GM12873 (cell line): ENCODE measurements around the gene ATP6V1G2.

Experiments used
- TF ChIP-seq, protein P1 (sequence below): IDR thresholded peaks from 2 replicates; pipeline ENCODE4 v1.5.1; 2012; ENCODE audit warnings: low read depth, mild to moderate bottlenecking, moderate library complexity, low read length, control low read depth; ENCODE audit not compliant: insufficient read depth; ENCODE audit errors: missing control alignments

The ATP6V1G2 gene

GRCh38 chr6:31541658-31542521, 4.5 kb downstream of the ATP6V1G2 start, which contains the start of gene DDX39B:
TSS of gene DDX39B (minus strand) at chr6:31542003. CDS start at chr6:31540532, 1,471 bp downstream.
- TF ChIP-seq, protein P1, sequence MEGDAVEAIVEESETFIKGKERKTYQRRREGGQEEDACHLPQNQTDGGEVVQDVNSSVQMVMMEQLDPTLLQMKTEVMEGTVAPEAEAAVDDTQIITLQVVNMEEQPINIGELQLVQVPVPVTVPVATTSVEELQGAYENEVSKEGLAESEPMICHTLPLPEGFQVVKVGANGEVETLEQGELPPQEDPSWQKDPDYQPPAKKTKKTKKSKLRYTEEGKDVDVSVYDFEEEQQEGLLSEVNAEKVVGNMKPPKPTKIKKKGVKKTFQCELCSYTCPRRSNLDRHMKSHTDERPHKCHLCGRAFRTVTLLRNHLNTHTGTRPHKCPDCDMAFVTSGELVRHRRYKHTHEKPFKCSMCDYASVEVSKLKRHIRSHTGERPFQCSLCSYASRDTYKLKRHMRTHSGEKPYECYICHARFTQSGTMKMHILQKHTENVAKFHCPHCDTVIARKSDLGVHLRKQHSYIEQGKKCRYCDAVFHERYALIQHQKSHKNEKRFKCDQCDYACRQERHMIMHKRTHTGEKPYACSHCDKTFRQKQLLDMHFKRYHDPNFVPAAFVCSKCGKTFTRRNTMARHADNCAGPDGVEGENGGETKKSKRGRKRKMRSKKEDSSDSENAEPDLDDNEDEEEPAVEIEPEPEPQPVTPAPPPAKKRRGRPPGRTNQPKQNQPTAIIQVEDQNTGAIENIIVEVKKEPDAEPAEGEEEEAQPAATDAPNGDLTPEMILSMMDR, result no peak

DNA sequence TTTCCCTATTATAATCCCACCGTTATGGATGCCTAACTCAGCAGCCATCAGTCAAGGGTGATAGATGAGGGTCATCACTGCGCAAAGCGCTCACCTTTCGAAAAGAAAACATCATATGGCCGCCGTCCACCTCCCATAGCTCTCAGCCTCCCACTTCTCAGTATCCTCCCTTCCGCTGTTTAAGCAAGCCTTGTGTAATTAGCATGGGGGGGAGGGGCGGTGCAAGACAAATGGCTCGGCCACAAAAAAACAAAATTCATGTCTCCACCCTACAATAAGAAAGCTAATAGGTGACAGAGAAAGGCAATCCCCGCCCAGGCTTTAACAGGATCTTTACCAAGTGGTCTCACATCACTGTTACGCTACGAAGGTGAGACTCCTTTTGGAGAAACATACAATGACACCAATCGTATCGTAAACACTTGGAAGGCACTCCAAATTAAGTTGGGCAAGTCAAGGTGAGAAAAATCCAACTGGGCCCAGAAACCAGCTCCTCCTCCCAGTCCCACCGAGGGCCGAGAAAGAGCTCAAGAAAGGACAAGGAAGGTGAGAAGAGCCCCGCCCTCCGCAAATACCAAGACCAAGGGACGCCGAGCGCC, 5.2 kb downstream of the ATP6V1G2 start:
- TF ChIP-seq, protein P1, result no peak

GRCh38 chr6:31540640-31541039, 5.8 kb downstream of the ATP6V1G2 start:
- TF ChIP-seq, protein P1, result no peak

- TF ChIP-seq, protein P1, result no peak
These were observed 7.5 kb downstream of the ATP6V1G2 start for GRCh38 chr6:31538805-31539400.

DNA sequence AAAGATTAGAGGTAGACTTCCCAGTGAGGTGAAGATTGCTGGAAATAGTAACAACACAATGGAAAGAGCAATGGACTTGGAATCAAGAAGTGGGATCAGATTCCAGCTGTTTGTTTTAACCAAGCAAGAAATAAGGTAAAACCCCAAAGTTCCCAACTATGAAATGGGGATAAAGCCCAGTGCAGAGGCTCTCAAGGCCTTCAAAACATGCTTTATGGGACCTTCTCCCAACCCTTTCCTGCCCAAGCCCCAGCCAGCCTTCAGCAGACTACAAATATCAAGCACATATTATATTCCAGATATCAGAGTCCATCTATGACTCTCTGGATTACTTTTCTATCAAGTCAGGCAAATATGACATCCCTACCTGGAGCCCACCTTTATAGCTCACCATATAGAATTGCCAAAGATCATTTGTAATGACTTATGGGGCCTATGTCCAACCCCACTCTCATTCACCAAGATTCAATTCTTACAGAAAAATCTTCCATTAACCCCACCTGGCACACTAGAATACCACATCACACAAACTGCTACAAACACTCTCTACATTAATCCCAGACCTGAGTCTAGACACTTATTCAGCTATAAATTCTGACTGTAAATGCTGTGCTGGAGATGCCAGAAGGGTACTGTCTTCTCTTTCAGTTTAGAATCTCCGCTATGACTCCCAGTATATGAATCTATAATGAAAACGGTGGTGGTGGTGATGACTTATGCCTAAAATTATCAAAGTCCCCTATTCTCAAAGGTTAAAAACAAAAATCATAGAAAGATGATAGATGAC, 10.7 kb downstream of the ATP6V1G2 start:
- TF ChIP-seq, protein P1, result no peak

DNA sequence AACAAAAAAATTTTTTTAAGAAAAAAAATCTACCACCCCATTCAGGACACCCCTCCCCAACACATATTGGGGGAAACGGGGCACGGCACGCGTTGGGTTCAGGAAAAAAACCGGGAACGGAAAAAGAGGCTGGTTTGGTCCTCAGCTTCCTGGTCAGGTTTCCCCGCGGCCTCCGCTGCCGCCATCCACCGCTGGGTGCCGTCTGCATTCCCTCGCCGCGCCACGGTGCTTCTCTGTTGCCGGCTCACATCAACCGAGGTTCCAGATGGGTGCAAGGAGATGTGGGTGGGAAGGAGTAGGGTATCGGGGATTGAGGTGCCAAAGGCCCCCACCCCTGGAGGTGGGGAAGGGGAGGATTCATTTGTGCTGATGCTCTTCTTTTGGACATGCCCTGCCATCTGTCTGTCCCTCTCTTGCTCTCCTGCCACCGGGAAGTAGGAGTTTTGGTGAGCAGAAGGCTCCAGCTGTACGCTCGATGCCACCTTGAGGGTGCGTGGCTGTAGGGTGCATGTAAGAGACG, 11.8 kb downstream of the ATP6V1G2 start:
- TF ChIP-seq, protein P1, result no peak
